GM18498 (cell line): ENCODE results near the gene PRM2.

Experiments used
- ATAC-seq: cut with Tn5 transposase; IDR thresholded peaks from one replicate; pipeline ENCODE4 v1.9.1; 2021; ENCODE audit warnings: mild to moderate bottlenecking, moderate library complexity; ENCODE audit not compliant: unreplicated experiment

Gene PRM2

DNA sequence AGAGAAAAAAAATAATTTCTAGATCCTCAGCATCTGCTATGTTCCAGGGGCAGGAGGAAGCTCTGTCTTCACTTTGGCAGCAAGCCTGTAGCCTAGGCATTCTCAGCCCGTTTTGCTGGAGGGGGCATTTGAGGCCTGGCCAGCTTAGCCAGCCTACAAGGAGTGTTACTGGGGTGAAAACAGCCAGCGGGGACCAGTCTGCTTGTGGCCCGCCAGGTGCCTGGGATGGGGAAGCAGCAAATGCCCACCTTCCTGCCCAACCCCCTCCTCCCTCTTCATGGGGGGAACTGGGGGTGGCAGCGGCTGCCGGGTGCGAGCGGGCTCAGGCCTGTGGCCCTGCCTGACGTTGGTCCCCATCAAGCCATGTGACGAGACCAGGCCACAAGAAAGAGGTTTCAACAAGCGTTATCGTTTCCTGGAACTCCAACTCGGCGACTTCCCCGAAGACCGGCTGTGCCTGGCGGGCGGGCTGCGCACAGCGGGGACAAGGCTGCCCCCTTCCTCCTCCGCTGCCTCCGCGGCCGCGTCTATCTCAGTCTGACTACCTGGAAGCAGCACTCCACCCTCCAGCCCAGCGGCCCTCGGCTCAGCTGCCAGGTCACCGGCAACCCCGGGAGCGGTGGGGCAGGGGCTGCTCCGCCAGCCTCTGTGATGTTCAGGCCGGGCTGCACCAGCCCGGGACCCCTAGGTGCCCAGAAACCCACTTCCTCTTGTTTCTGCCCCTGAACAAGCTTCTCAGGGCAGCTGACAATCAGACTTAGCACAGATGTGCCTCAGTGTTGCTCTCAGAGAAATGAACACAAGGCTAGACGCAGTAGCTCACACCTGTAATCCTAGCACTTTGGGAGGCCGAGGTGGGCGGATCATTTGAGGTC lies 43.2 kb downstream of the PRM2 start:
- ATAC-seq, result peak; percentile 56

DNA sequence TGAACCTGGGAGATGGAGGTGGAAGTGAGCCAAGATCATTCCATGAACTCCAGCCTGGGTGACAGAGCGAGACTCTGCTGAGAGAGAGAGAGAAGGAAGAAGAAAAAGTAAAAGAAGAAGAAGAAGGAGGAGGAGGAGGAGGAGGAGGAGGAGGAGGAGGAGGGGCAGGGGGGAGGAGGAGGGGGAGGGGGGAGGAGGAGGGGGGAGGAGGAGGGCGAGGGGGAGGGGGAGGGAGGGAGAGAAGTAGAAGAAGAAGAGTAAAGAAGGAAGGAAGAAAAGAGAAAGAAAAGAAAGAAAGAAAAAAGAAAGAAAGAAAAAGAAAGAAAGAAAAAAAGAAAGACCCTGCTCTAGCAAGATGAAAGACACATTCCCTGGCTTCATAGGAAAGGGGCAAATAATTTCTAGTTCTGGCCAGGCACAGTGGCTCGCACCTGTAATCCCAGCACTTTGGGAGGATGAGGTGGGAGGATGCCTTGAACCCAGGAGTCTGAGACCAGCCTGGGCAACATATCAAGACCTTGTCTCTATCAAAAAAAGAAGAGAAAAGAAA lies 43.9 kb downstream of the PRM2 start:
- no peak for ATAC-seq

DNA sequence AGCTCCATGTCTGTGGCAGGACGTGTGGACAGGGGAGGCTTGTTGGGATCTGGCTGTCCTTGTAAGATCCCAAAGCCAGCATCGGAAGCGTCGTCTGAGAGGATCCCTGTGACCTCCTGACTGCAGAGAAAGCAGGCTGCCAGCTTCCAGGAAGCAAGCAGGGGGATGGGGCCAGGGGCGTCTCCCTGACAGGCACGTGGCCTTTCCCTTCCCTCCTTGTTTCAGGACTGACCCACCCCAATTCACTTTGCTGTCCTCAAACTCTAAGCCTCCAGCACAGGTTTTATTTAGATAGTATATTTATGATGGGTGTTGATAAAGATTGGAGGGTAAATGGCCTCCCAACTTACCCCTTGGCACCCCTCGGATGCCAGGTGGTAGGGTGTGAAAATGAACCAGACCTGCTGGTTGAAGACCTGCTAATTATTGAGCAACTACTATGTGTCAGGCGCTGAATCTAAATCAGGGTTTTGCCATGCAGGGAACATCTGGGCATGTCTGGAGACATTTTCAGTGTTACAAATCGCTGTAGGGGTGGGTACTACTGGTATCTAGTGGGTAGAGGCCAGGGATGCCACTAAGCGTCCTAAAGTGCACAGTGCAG lies 44.8 kb downstream of the PRM2 start:
- ATAC-seq, result no peak

DNA sequence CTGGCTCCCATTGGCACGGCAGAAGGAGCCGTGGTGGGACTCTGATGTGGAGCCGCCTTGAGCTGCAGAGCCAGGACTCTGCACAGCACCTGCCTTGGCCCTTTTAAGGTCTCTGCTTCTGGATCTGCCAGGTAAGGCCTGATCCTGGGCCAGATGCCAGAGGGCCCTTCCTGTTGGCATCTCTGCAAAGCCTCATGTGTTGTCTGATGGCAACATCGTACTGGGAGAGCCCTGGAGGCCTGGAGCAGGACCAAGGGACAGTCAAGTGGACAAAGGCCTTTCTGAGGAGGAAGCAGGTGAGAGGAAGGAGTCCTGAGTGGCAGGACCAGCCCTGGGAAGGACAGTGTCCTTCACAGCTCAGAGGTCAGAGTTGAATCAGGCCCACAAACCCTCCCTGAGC lies 46.4 kb downstream of the PRM2 start:
- ATAC-seq, result no peak

DNA sequence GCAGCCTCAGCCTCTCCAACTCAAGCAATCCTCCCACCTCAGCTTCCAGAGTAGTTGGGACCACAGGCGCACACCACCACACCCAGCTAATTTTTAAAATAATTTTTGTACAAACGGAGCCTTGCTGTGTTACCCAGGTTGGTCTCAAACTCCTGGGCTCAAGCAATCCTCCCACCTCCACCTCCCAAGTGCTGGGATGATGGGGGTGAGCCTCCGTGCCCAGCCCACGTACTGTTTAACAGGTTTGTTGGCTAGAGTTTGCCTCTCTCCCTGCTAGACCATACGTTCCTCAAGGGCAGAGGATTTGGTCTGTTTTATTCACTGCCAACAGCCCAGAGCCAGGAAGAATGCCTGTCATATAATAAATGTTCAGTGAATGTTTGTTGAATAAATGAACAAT lies 46.8 kb downstream of the PRM2 start:
- no peak for ATAC-seq

DNA sequence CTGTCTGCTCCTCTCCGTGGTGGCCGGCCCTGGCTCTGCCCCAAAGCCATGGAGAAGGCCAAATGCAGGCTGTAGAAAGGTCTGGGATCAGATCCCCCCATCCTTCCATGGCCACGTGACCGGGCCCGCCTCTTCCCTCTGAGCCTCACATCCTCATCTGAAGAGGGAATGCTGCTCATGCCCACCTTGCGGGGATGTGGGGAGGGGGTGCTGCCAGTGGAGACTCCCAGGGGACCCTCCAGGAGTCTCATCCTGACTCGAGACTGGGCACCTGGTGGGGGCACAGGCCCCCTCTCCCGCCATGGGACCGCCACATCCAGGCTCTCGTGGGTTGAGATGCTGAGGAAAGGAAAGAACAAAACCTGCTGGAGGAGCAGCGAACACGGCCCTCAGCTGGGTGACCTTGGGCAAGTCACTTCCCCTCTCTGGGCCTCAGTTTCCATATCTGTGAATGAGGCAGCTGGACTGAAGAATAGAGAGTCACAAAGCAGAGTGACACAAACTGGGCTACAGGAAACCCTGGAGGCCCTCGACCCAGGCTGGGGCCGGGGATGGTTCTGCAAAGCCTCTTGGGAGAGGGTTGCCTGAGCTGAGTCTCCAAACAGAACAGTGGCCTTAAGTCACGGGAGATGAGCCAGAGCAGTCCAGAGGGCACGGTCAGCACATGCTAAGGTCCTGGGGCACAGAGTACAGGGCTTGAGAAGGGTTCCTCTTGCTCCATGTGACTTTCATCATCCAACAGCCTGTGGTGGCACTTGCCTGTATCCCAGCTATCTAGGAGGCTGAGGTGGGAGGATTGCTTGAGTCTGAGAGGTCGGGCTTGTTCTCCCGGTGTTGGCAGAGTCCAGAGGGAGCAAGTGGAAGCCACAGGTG lies 50.4 kb downstream of the PRM2 start:
- ATAC-seq, result peak; percentile 6
